HepG2 (cell line): Measurements from ENCODE around the gene MAP2K7. TPM values are rescaled to one million over a fixed set of nuclear protein-coding genes. Genes with fewer than 3 reads are reported as not detected.

Experiments
- ATF3 ChIP-seq: sonication (generic); formaldehyde crosslinking; IDR thresholded peaks from 2 replicates; pipeline ENCODE4 v1.4.0; 2020; ENCODE audit warnings: missing genetic modification reagents
- FLYWCH1 ChIP-seq: sonication (generic); formaldehyde crosslinking; IDR thresholded peaks from 2 replicates; pipeline ENCODE4 v1.8.1; 2023; ENCODE audit warnings: mild to moderate bottlenecking, missing genetic modification reagents
- FOXK2 ChIP-seq: fragments of 450-650 bp; IDR thresholded peaks from 2 replicates; pipeline ENCODE4 v1.6.1; 2016
- MIXL1 ChIP-seq: IDR thresholded peaks from 2 replicates; pipeline ENCODE4 v1.6.1; 2016
- SALL2 ChIP-seq: sonication (generic); formaldehyde crosslinking; IDR thresholded peaks from 2 replicates; pipeline ENCODE4 v1.8.1; 2023; ENCODE audit warnings: mild to moderate bottlenecking, missing genetic modification reagents, inconsistent platforms
- STAT5B ChIP-seq: sonication (generic); formaldehyde crosslinking; IDR thresholded peaks from 2 replicates; pipeline ENCODE4 v1.4.0; 2020; ENCODE audit warnings: missing genetic modification reagents
- TGIF2 ChIP-seq: IDR thresholded peaks from 2 replicates; pipeline ENCODE4 v1.6.1; 2016; ENCODE audit warnings: control low read depth, missing compliant biosample characterization
- THAP11 ChIP-seq: IDR thresholded peaks from 2 replicates; pipeline ENCODE4 v1.6.1; 2016; ENCODE audit warnings: missing biosample characterization, missing genetic modification reagents
- YEATS2 ChIP-seq: sonication (generic); formaldehyde crosslinking; IDR thresholded peaks from 2 replicates; pipeline ENCODE4 v1.4.0; 2020; ENCODE audit warnings: missing genetic modification reagents, borderline replicate concordance
- ZKSCAN8 ChIP-seq: IDR thresholded peaks from 2 replicates; pipeline ENCODE4 v1.6.1; 2016; ENCODE audit warnings: borderline replicate concordance, missing genetic modification reagents, missing compliant biosample characterization
- ZNF124 ChIP-seq: sonication (generic); formaldehyde crosslinking; IDR thresholded peaks from 2 replicates; pipeline ENCODE4 v1.4.0; 2020; ENCODE audit warnings: missing genetic modification reagents
- ZNF331 ChIP-seq: sonication (generic); formaldehyde crosslinking; IDR thresholded peaks from 2 replicates; pipeline ENCODE4 v1.4.0; 2020; ENCODE audit warnings: missing genetic modification reagents
- ZNF335 ChIP-seq: sonication (generic); formaldehyde crosslinking; IDR thresholded peaks from 2 replicates; pipeline ENCODE4 v1.4.0; 2020; ENCODE audit warnings: missing genetic modification reagents
- ZNF782 ChIP-seq: sonication (generic); formaldehyde crosslinking; IDR thresholded peaks from 2 replicates; pipeline ENCODE4 v1.4.0; 2020; ENCODE audit warnings: missing genetic modification reagents, mild to moderate bottlenecking, borderline replicate concordance
- ZNF891 ChIP-seq: sonication (generic); formaldehyde crosslinking; IDR thresholded peaks from 2 replicates; pipeline ENCODE4 v1.5.0; 2020; ENCODE audit warnings: mild to moderate bottlenecking, missing genetic modification reagents
- polyA plus RNA-seq, 8 experiments: library from polyadenylated mRNA; depleted of rRNA in 3 of 8; stranded (reverse) in 7 of 8; unstranded in 1 of 8; fragments of >200 nt; fragmentation: Illumina TruSeq in 4 of 8; extraction: Trizol in 4 of 8; gene quantifications; 2 replicates each; pipeline versions ENCODE4 v1.2.1 to v1.2.3, GENCODE V29; 2011 to 2016; ENCODE audit warnings: low read depth in 4 of 8, missing spikeins in 1 of 8, mixed read lengths in 1 of 8; ENCODE audit not compliant: insufficient read depth in 1 of 8
- total RNA-seq, 5 experiments: library from RNA; depleted of rRNA; stranded (reverse); fragments of >200 nt; fragmentation: Illumina TruSeq; extraction: Trizol; gene quantifications; 2 replicates each; pipeline ENCODE4 v1.2.3, GENCODE V29; 2016; ENCODE audit warnings: low read depth in 1 of 5
- TF ChIP-seq, protein P1 (sequence below): sonication (generic); formaldehyde crosslinking; IDR thresholded peaks from 2 replicates; pipeline ENCODE4 v1.4.0; 2020; ENCODE audit warnings: missing genetic modification reagents
- TF ChIP-seq, protein P2 (sequence below): sonication (generic); formaldehyde crosslinking; IDR thresholded peaks from 2 replicates; pipeline ENCODE4 v1.4.0; 2020; ENCODE audit warnings: missing genetic modification reagents
- TF ChIP-seq, protein P3 (sequence below): sonication (generic); formaldehyde crosslinking; IDR thresholded peaks from 2 replicates; pipeline ENCODE4 v1.8.0; 2022; ENCODE audit warnings: mild to moderate bottlenecking, missing genetic modification reagents, moderate library complexity
- TF ChIP-seq, protein P4 (sequence below): sonication (generic); formaldehyde crosslinking; conservative IDR thresholded peaks from 2 replicates; pipeline ENCODE4 v1.8.0; 2022; ENCODE audit warnings: missing genetic modification reagents
- TF ChIP-seq, protein P5 (sequence below): IDR thresholded peaks from 2 replicates; pipeline ENCODE4 v1.6.1; 2016; ENCODE audit warnings: missing genetic modification reagents, missing compliant biosample characterization
- TF ChIP-seq, protein P6 (sequence below): sonication (generic); formaldehyde crosslinking; IDR thresholded peaks from 2 replicates; pipeline ENCODE4 v1.4.0; 2020; ENCODE audit warnings: missing genetic modification reagents, borderline replicate concordance

Gene MAP2K7
- total and polyA plus RNA-seq, 2 of the 13 experiments (the other 11 are each of a cell fraction or from before 2014, with no cell fraction given) = 9.0 to 10.8 TPM

DNA sequence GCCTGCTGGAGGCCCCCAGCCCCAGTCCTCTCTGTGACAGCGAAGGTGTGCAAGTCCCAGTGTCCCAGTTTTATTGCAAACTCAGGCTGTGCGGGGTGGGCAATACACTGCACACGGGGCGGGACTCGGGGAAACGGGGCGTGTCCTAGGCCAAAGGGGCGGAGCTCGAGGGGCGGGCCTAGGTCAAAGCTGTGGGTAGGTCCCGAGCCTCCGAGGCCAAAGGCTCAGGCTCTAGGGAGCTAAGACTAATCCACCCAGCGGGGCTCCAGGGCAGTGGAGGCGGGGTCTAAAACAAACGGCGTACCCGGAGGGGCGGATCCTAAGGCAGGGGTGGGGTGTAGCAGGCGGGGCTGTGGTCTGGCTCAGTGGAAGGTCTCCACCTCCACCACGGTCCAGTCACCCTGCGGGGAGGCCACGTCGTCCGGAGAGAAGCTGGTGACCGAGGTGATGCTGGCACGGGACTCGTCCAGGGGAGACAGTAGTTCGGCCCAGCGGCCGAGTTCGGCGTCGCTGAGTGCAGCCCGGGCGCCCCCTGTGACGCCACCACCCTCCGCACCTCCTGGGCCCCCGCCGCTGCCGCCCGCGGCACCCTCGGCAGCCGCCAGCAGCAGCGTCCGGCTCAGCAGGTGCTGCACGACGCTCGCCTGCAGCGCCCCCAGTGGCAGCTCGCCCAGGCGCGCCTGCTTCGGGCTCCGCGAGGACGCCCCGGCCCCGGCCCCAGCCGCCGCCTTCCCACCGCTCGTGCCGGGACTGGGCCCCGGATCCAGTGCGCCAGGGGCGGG, 34.8 kb upstream of the MAP2K7 start (continued):
- TF ChIP-seq, protein P1, sequence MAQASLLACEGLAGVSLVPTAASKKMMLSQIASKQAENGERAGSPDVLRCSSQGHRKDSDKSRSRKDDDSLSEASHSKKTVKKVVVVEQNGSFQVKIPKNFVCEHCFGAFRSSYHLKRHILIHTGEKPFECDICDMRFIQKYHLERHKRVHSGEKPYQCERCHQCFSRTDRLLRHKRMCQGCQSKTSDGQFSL (CRISPR knock-in tag) = no peak
- TF ChIP-seq, protein P2, sequence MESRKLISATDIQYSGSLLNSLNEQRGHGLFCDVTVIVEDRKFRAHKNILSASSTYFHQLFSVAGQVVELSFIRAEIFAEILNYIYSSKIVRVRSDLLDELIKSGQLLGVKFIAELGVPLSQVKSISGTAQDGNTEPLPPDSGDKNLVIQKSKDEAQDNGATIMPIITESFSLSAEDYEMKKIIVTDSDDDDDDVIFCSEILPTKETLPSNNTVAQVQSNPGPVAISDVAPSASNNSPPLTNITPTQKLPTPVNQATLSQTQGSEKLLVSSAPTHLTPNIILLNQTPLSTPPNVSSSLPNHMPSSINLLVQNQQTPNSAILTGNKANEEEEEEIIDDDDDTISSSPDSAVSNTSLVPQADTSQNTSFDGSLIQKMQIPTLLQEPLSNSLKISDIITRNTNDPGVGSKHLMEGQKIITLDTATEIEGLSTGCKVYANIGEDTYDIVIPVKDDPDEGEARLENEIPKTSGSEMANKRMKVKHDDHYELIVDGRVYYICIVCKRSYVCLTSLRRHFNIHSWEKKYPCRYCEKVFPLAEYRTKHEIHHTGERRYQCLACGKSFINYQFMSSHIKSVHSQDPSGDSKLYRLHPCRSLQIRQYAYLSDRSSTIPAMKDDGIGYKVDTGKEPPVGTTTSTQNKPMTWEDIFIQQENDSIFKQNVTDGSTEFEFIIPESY = no peak
- TF ChIP-seq ZNF331 = no peak
- no peak; the same call in 1 of the 2 replicates for TF ChIP-seq ZKSCAN8 (CRISPR knock-in tag)
- TF ChIP-seq ATF3 (CRISPR knock-in tag) = peak; percentile 39; the same call in 1 of the 2 replicates
- TF ChIP-seq, protein P3, sequence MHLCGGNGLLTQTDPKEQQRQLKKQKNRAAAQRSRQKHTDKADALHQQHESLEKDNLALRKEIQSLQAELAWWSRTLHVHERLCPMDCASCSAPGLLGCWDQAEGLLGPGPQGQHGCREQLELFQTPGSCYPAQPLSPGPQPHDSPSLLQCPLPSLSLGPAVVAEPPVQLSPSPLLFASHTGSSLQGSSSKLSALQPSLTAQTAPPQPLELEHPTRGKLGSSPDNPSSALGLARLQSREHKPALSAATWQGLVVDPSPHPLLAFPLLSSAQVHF = no peak
- 0 out of 2 replicates have a peak, but pooled peaks have one; percentile 7 for TF ChIP-seq SALL2 (CRISPR knock-in tag)
- TF ChIP-seq, protein P4, sequence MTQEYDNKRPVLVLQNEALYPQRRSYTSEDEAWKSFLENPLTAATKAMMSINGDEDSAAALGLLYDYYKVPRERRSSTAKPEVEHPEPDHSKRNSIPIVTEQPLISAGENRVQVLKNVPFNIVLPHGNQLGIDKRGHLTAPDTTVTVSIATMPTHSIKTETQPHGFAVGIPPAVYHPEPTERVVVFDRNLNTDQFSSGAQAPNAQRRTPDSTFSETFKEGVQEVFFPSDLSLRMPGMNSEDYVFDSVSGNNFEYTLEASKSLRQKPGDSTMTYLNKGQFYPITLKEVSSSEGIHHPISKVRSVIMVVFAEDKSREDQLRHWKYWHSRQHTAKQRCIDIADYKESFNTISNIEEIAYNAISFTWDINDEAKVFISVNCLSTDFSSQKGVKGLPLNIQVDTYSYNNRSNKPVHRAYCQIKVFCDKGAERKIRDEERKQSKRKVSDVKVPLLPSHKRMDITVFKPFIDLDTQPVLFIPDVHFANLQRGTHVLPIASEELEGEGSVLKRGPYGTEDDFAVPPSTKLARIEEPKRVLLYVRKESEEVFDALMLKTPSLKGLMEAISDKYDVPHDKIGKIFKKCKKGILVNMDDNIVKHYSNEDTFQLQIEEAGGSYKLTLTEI (CRISPR knock-in tag) = no peak
- no peak for TF ChIP-seq YEATS2 (CRISPR knock-in tag)
- no peak for TF ChIP-seq ZNF782 (CRISPR knock-in tag)
- no peak for TF ChIP-seq ZNF124
- peak; percentile 28; the same call in 1 of the 2 replicates for TF ChIP-seq ZNF891 (CRISPR knock-in tag)
- TF ChIP-seq FLYWCH1 (CRISPR knock-in tag) = no peak
- TF ChIP-seq, protein P5, sequence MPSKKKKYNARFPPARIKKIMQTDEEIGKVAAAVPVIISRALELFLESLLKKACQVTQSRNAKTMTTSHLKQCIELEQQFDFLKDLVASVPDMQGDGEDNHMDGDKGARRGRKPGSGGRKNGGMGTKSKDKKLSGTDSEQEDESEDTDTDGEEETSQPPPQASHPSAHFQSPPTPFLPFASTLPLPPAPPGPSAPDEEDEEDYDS (CRISPR knock-in tag) = peak; percentile 70; the same call in 1 of the 2 replicates
- TF ChIP-seq ZNF335 (CRISPR knock-in tag) = no peak
- TF ChIP-seq STAT5B = no peak
- TF ChIP-seq, protein P6, sequence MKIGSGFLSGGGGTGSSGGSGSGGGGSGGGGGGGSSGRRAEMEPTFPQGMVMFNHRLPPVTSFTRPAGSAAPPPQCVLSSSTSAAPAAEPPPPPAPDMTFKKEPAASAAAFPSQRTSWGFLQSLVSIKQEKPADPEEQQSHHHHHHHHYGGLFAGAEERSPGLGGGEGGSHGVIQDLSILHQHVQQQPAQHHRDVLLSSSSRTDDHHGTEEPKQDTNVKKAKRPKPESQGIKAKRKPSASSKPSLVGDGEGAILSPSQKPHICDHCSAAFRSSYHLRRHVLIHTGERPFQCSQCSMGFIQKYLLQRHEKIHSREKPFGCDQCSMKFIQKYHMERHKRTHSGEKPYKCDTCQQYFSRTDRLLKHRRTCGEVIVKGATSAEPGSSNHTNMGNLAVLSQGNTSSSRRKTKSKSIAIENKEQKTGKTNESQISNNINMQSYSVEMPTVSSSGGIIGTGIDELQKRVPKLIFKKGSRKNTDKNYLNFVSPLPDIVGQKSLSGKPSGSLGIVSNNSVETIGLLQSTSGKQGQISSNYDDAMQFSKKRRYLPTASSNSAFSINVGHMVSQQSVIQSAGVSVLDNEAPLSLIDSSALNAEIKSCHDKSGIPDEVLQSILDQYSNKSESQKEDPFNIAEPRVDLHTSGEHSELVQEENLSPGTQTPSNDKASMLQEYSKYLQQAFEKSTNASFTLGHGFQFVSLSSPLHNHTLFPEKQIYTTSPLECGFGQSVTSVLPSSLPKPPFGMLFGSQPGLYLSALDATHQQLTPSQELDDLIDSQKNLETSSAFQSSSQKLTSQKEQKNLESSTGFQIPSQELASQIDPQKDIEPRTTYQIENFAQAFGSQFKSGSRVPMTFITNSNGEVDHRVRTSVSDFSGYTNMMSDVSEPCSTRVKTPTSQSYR (CRISPR knock-in tag) = no peak
- no peak for TF ChIP-seq TGIF2
- TF ChIP-seq MIXL1 (CRISPR knock-in tag) = no peak
- TF ChIP-seq FOXK2 = no peak
- TF ChIP-seq THAP11 (CRISPR knock-in tag) = peak; percentile 58; the same call in 1 of the 2 replicates
